Fibroblast of the aortic adventitia (primary cell): ENCODE results near the gene CCER1. TPM values are rescaled to one million over a fixed set of nuclear protein-coding genes. Genes with fewer than 3 reads are reported as not detected.
"Not testable (repeated sequence)": the region's sequence is repeated elsewhere in the genome, so short reads cannot be mapped to it uniquely, and the experiment has no call there.

Source experiments
- DNase-seq: peaks from one replicate; pipeline ENCODE4 v3.0.0-alpha.2; 2010; ENCODE audit warnings: low read depth
- H3K4me3 ChIP-seq: 2 replicates; pipeline ENCODE4 v1.5.1; 2011; ENCODE audit warnings: low read depth, mild to moderate bottlenecking, control low read depth, low read length, moderate library complexity
- CTCF ChIP-seq: IDR thresholded peaks from 2 replicates; pipeline ENCODE4 v1.5.1; 2011; ENCODE audit warnings: mild to moderate bottlenecking, low read length, control low read depth, inconsistent platforms; ENCODE audit not compliant: insufficient read depth
- total RNA-seq: library from RNA; depleted of rRNA; stranded (reverse); fragments of >200 nt; gene quantifications from 2 replicates; pipeline ENCODE4 v1.2.3, GENCODE V29; 2012; ENCODE audit warnings: low replicate concordance

The CCER1 gene
- total RNA-seq, 1 donor = not detected

DNA sequence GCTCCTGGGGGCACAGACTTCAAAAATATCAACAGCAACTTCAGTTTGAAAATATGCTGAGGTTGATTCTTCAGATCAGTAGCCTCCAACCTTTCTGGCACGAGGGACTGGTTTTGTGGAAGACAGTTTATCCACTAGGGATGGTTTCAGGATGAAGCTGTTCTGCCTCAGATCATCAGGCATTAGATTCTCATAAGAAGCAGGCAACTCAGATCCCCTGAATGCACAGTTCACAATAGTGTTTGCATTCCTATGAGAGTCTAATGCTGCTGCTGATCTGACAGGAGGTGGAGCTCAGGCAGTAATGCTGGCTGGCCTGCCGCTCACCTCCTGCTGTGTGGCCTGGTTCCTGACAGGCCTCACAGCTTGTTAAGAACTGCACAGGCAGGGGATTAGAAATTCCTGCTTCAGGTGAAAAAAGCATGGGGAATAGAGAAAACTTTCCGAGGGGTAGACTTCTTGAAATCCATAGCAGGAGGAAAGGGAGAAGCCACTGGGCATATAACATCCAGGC, 37.0 kb upstream of the CCER1 start:
- no peak overlapping the region for H3K4me3 ChIP-seq
- DNase-seq = no peak
- TF ChIP-seq CTCF = no peak

GRCh38 chr12:90990611-90991010, 35.6 kb upstream of the CCER1 start:
- no peak for DNase-seq
- TF ChIP-seq CTCF = no peak

GRCh38 chr12:90989686-90990111, 34.7 kb upstream of the CCER1 start:
- DNase-seq = peak; percentile 47
- TF ChIP-seq CTCF = no peak

More at GRCh38 chr12:90990611-90991010, 35.6 kb upstream of the CCER1 start:
- H3K4me3 ChIP-seq = no peak overlapping the region

DNA sequence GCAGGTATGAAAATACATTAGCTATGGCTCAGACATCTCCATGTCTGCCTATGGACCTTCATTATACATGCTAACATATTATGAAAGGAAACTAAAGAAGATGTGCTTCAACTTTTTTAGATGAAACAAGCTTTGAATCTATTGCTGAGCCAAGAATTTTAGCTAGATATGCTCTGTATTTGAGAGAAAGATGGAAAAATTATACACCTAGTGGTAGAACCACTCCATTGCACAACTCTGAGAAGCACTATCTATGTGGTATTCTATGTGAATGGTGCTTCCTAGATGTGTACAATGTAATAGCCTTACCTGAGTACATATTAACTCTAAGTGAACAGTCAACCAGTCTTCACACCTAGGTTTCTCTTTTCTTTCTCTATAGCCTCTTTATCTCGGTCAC, 32.5 kb upstream of the CCER1 start:
- no peak overlapping the region for H3K4me3 ChIP-seq
- TF ChIP-seq CTCF = peak; percentile 20
- DNase-seq = no peak

More at GRCh38 chr12:90989686-90990111, 34.7 kb upstream of the CCER1 start:
- H3K4me3 ChIP-seq = no peak overlapping the region

DNA sequence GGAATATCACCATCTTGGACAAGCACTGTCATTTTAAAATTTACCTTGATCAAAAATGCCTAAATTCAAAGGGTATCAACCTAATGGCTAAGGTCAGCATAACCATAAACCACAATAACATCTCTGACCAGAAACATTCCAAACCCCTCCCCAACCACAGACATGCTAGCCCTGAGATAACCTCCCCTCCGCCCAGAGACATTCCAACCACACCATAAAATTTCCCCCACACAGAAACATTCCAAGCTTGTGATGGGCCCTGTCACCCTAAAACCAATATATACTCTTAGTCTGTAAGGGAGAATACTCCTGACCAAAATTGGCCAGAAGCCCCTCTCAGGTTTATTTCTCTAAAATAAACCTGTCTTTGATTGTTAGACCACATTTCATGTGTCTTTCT, 32.1 kb upstream of the CCER1 start:
- DNase-seq = peak; percentile 41
- H3K4me3 ChIP-seq = no peak overlapping the region
- no peak for TF ChIP-seq CTCF

GRCh38 chr12:90985331-90985730, 30.4 kb upstream of the CCER1 start:
- not testable (repeated sequence) for DNase-seq

DNA sequence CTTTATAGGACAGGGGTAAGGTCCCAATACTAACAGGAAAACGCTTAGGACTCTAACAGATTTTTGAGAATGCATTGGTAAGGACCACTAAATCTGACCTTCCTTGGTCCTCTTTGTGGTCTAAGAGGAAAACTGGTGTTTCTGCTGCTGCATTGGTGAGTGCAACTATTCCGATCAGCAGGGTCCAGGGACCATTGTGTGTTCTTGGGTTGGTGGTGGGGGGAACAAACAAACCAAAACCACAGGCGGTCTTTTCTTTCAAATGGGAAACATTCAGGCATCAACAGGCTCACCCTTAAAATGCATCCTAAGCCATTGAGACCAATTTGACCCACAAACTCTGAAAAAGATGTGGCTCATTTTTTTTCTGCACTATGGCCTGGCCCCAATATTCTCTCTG, 29.1 kb upstream of the CCER1 start:
- TF ChIP-seq CTCF = no peak
- no peak for DNase-seq
- no peak overlapping the region for H3K4me3 ChIP-seq

More at GRCh38 chr12:90985331-90985730, 30.4 kb upstream of the CCER1 start:
- H3K4me3 ChIP-seq = not testable (repeated sequence)
